VCaP (cell line): ENCODE data around the gene AKR1D1.
A peak's percentile ranks its signal among the peaks of the same experiment; 100 is the strongest.
"Not testable (repeated sequence)": the region's sequence is repeated elsewhere in the genome, so short reads cannot be mapped to it uniquely, and the experiment has no call there.

Experiments used
- H3K27ac ChIP-seq: fragments of 450-650 bp; 2 replicates; pipeline ENCODE4 v1.5.1; 2017
- CTCF ChIP-seq: fragments of 450-650 bp; conservative IDR thresholded peaks from 2 replicates; pipeline ENCODE4 v1.5.1; 2017; ENCODE audit warnings: mild to moderate bottlenecking, moderate library complexity

AKR1D1 gene

GRCh38 chr7:138086563-138087270 lies 10.5 kb downstream of the AKR1D1 start:
- TF ChIP-seq CTCF: no peak
- no peak overlapping the region for H3K27ac ChIP-seq

GRCh38 chr7:138089080-138089901 lies 13.0 kb downstream of the AKR1D1 start:
- no peak overlapping the region for H3K27ac ChIP-seq
- TF ChIP-seq CTCF: no peak

GRCh38 chr7:138091032-138091431 lies 14.8 kb downstream of the AKR1D1 start:
- no peak overlapping the region for H3K27ac ChIP-seq
- no peak for TF ChIP-seq CTCF

GRCh38 chr7:138091840-138092239 lies 15.6 kb downstream of the AKR1D1 start:
- H3K27ac ChIP-seq: not testable (repeated sequence)

- H3K27ac ChIP-seq: no peak overlapping the region; the same call in 1 of the 2 replicates
- TF ChIP-seq CTCF: no peak
Observed at GRCh38 chr7:138092486-138093028, 16.3 kb downstream of the AKR1D1 start.

- peak overlapping the region; percentile 62 for H3K27ac ChIP-seq
- TF ChIP-seq CTCF: no peak
Observed at GRCh38 chr7:138095972-138096935, 20.0 kb downstream of the AKR1D1 start.

GRCh38 chr7:138097064-138097741 lies 20.9 kb downstream of the AKR1D1 start:
- peak; percentile 56 for TF ChIP-seq CTCF
- peak overlapping the region; percentile 62 for H3K27ac ChIP-seq
